ENCODE measurements around the gene CRYZ. TPM values are rescaled to one million over a fixed set of nuclear protein-coding genes. Genes with fewer than 3 reads are reported as not detected.
"Not testable (repeated sequence)": the region's sequence is repeated elsewhere in the genome, so short reads cannot be mapped to it uniquely, and the experiment has no call there.

The CRYZ gene
- total RNA-seq, 3 donors from 2014 or later (not counting 1 experiment from before 2014, with no cell fraction given): 15.2 to 24.1 (median 22.0) TPM

DNA sequence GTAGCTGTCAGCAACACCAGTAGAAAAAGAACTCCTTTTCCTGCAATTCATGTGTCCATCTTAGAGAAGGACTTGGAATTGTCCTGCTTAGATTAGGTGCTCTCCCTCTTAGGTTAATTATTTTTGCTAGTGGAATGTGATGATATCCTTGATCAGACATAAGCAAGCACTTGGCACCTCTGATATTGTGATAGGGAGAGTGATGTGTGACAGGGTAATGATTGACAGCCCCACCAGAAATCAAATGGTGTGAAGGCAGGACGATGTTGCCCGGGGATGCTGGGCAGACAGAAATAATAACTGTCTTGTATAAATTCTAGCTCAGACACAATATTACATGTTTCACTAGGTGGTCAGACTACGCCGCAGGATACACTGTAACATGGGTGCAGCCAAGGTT lies 4.5 kb upstream of the CRYZ start:
- Mint-ChIP-seq H3K9me3 (peaks cover 2% of the 10 kb centered on the region in 2 donors), H3K4me3 (no peak overlapping the region), H3K36me3 (peaks cover 21% of the 10 kb centered on the region), H3K4me1 (peaks cover 22 to 27% of the 10 kb centered on the region in 2 donors), H3K27ac (no peak overlapping the region), H3K27me3 (ENCODE audit: low read depth in 2 of 2) (no peaks in the 10 kb centered on the region)
- intact Hi-C loops (cut with micrococcal nuclease): no loop called here
- DNase-seq (no peak), ATAC-seq (no peak)
- Histone ChIP-seq H3K4me3 (ENCODE audit: low read length) (no peak overlapping the region), H3K27ac (ENCODE audit: low read length) (no peak overlapping the region), H3K27me3 (ENCODE audit: control insufficient read depth, insufficient read depth, low read length) (no peaks in the 10 kb centered on the region), H3K36me3 (ENCODE audit: control insufficient read depth, insufficient read depth, low read length) (peaks cover 36% of the 10 kb centered on the region), H3K4me1 (ENCODE audit: control insufficient read depth, insufficient read depth, low read length) (peaks cover 5% of the 10 kb centered on the region), H3K9me3 (ENCODE audit: control insufficient read depth, insufficient read depth, low read length) (no peaks in the 10 kb centered on the region)
- 98% methylated on average over 4 of the region's 4 CpGs for WGBS (ENCODE audit: insufficient coverage)
- TF ChIP-seq, protein P1, sequence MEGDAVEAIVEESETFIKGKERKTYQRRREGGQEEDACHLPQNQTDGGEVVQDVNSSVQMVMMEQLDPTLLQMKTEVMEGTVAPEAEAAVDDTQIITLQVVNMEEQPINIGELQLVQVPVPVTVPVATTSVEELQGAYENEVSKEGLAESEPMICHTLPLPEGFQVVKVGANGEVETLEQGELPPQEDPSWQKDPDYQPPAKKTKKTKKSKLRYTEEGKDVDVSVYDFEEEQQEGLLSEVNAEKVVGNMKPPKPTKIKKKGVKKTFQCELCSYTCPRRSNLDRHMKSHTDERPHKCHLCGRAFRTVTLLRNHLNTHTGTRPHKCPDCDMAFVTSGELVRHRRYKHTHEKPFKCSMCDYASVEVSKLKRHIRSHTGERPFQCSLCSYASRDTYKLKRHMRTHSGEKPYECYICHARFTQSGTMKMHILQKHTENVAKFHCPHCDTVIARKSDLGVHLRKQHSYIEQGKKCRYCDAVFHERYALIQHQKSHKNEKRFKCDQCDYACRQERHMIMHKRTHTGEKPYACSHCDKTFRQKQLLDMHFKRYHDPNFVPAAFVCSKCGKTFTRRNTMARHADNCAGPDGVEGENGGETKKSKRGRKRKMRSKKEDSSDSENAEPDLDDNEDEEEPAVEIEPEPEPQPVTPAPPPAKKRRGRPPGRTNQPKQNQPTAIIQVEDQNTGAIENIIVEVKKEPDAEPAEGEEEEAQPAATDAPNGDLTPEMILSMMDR (IDR thresholded peaks at IDR 0.05): no peak

DNA sequence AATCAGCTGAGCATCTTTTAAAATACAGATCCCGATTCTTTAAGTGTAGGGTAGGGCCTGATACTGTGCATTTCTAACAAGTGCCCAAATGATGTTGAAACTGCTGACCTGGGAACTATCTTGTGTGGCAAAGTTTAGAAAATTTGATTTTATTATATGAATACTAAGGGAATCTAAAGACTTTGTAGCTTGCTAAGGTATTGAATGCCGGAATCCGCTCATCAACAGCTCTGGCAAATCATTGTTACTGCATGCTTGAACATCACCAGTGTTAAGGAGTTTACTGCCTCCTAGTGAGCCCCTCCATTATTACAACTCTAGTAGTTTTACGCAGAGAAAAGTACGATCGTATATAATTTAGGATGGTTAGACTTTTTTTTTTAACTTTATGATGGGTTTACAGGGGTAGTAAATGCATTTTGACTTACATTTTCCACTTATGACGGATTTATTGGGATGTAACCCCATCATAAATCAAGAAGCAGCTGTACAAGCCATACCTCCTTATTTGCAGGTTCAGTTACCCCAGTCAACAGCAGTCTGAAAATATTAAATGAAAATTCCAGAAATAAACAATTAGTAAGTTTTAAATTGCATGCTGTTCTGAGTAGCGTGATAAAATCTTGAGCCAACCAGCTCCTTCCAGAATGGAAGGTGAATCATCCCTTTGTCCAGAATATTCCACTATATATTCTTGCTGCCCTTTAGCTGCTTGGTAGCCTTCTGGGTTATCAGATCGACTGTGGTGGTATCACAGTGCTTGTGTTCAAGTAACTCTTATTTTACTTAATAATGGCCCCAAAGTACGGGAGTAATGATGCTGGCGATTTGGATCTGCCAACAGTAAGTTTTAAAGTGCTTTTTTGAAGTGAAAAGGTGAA lies 994 bp upstream of the CRYZ start:
- intact Hi-C loops (cut with micrococcal nuclease): loop anchor here (5.0 kb wide), 1 partner anchor 537 kb away; the partner anchor contains the start of genes FPGT and LRRIQ3
- Histone ChIP-seq H3K4me3 (ENCODE audit: low read length) (peak overlapping the region; percentile 66), H3K36me3 (ENCODE audit: control insufficient read depth, insufficient read depth, low read length) (peaks cover 19% of the 10 kb centered on the region), H3K27me3 (ENCODE audit: control insufficient read depth, insufficient read depth, low read length) (no peaks in the 10 kb centered on the region), H3K4me1 (ENCODE audit: control insufficient read depth, insufficient read depth, low read length) (peaks cover 13% of the 10 kb centered on the region), H3K27ac (ENCODE audit: low read length) (peak overlapping the region; percentile 78), H3K9me3 (ENCODE audit: control insufficient read depth, insufficient read depth, low read length) (no peaks in the 10 kb centered on the region)
- no peaks in the 10 kb centered on the region for H3K27me3 Mint-ChIP-seq (ENCODE audit: low read depth in 2 of 2)
- peak overlapping the region; percentile 99 for H3K4me3 Mint-ChIP-seq
- peak; percentile 19 to 82 for DNase-seq
- WGBS (ENCODE audit: insufficient coverage): 31% methylated on average over 7 of the region's 11 CpGs
- ATAC-seq: peak; percentile 71 to 87 (median 72)
- no peaks in the 10 kb centered on the region for H3K9me3 Mint-ChIP-seq
- TF ChIP-seq, protein P1 (IDR thresholded peaks at IDR 0.05): peak; percentile 72
- H3K4me1 Mint-ChIP-seq: peaks cover 40 to 44% of the 10 kb centered on the region in 2 donors
- H3K27ac Mint-ChIP-seq: peak overlapping the region; percentile 86 to 98
- no peaks in the 10 kb centered on the region for H3K36me3 Mint-ChIP-seq

DNA sequence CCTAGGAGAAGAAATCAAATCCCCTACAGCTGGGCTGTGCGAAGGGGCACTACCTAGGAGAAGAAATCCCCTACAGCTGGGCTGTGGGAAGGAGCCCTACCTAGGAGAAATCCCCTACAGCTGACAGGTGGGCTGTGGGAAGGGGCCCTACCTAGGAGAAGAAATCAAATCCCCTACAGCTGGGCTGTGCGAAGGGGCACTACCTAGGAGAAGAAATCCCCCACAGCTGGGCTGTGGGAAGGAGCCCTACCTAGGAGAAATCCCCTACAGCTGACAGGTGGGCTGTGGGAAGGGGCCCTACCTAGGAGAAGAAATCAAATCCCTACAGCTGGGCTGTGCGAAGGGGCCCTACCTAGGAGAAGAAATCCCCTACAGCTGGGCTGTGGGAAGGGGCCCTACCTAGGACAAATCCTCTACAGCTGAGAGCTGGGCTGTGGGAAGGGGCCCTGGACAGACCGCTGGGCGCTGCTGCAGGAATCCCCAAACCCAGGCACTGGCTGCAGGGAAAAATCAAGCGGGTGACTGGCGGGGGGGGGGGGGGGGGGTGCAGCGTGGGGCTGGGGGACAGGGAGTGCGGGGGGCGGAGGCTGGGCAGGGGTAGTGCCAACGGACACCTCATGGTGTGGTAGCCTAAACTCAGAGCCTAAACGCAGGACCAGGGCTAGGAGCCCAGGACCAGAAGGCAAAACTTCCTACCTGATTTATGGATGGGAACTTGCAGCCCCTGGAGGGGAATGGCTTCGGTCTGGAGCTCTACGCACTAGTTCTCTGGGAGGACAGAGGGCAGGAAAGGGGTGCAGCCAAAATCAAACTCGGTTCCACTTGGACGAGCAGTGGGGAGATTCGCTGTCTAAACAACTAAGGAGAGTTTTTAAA lies 541 bp downstream of the CRYZ start:
- Histone ChIP-seq H3K4me3 (ENCODE audit: low read length) (peak overlapping the region; percentile 66), H3K4me1 (ENCODE audit: control insufficient read depth, insufficient read depth, low read length) (peaks cover 13% of the 10 kb centered on the region), H3K27ac (ENCODE audit: low read length) (peak overlapping the region; percentile 78)
- Mint-ChIP-seq H3K4me1 (peaks cover 46 to 49% of the 10 kb centered on the region in 2 donors), H3K27ac (peak overlapping the region; percentile 86 to 98), H3K4me3 (peak overlapping the region; percentile 99)
- DNase-seq (peak in 1 of 2 donors; percentile 37), ATAC-seq (peak in 1 of 3 donors; percentile 3)
- H3K27me3 Mint-ChIP-seq (ENCODE audit: low read depth in 2 of 2); H3K9me3 ChIP-seq (ENCODE audit: control insufficient read depth, insufficient read depth, low read length); H3K36me3 Mint-ChIP-seq; H3K27me3 ChIP-seq (ENCODE audit: control insufficient read depth, insufficient read depth, low read length); H3K36me3 ChIP-seq (ENCODE audit: control insufficient read depth, insufficient read depth, low read length); H3K9me3 Mint-ChIP-seq: not testable (repeated sequence)
- WGBS (ENCODE audit: insufficient coverage): 1% methylated on average over 15 of the region's 17 CpGs
- intact Hi-C loops (cut with micrococcal nuclease): loop anchor here (5.0 kb wide), 1 partner anchor 535 kb away; the partner anchor contains the start of genes FPGT and LRRIQ3

Data from natural killer cell (primary cell).